Stomach (tissue), 4 donors: ENCODE data around the gene URAD.

Experiments
- EP300 ChIP-seq: sonication (generic); formaldehyde crosslinking; IDR thresholded peaks from one replicate; pipeline ENCODE4 v1.6.1; 2017; ENCODE audit warnings: antibody characterized with exemption
- POLR2A ChIP-seq, 4 donors: fragments of 450-650 bp; IDR thresholded peaks; one replicate each; pipeline ENCODE4 v1.6.1; 2016; ENCODE audit warnings: antibody characterized with exemption in 4 of 4, control low read depth in 2 of 4, mild to moderate bottlenecking in 1 of 4, moderate library complexity in 1 of 4
- POLR2AphosphoS5 ChIP-seq, 3 donors: sonication (generic); formaldehyde crosslinking; IDR thresholded peaks; one replicate each; pipeline ENCODE4 v1.6.1; 2016; ENCODE audit warnings: antibody characterized with exemption in 3 of 3
- TF ChIP-seq, protein P1 (sequence below), 7 experiments: fragments of 450-650 bp in 4 of 7; fragments of 200-600 bp in 3 of 7; sonication (generic) in 3 of 7; IDR thresholded peaks; one replicate each; pipeline ENCODE4 v1.5.1; 2016 to 2019; ENCODE audit warnings: antibody characterized with exemption in 7 of 7, control low read depth in 2 of 7, mild to moderate bottlenecking in 1 of 7

DNA sequence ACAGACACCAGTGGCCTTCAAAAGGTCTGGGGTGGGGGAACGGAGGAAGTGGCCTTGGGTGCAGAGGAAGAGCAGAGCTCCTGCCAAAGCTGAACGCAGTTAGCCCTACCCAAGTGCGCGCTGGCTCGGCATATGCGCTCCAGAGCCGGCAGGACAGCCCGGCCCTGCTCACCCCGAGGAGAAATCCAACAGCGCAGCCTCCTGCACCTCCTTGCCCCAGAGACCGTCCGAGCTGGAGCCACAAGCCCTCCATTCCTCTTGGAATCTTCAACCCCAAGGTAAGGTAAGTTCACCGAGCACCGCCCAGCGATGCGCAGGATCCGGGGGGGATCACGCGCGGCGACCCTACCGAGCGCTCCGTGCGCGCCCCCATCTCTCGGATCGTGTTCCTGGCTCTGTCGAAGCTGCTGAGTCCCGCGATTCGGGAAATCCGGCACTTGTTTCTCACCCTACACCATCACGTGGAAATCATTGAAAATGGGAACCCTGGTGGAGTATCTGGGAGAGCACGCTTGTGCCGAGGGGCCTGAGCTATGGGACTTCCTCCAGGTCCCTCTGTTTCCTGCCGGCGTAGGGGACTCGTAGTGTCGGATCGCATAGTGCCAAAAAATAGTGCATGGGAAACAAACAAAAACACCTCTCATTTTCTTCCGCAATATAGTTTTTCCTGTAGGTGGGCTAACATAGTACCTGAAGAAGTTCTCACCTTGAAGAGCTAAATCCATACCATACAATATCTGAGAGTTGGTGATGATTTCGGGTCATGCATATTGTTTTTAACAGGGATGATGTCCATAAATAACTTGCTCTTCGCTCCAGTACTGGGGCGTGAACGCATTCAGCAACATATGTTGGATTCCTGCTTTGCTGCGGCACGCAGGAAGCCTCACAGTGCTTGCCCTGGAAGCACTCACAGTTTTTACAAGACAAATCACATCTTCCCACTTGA, 59.4 kb downstream of the URAD start:
- TF ChIP-seq, protein P1, sequence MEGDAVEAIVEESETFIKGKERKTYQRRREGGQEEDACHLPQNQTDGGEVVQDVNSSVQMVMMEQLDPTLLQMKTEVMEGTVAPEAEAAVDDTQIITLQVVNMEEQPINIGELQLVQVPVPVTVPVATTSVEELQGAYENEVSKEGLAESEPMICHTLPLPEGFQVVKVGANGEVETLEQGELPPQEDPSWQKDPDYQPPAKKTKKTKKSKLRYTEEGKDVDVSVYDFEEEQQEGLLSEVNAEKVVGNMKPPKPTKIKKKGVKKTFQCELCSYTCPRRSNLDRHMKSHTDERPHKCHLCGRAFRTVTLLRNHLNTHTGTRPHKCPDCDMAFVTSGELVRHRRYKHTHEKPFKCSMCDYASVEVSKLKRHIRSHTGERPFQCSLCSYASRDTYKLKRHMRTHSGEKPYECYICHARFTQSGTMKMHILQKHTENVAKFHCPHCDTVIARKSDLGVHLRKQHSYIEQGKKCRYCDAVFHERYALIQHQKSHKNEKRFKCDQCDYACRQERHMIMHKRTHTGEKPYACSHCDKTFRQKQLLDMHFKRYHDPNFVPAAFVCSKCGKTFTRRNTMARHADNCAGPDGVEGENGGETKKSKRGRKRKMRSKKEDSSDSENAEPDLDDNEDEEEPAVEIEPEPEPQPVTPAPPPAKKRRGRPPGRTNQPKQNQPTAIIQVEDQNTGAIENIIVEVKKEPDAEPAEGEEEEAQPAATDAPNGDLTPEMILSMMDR (IDR thresholded peaks at IDR 0.05): no peak
- TF ChIP-seq EP300: no peak
- TF ChIP-seq POLR2A (IDR thresholded peaks at IDR 0.05): no peak
- no peak for TF ChIP-seq POLR2AphosphoS5 (IDR thresholded peaks at IDR 0.05)
